ENCODE data around the gene AMT. TPM values are rescaled to one million over a fixed set of nuclear protein-coding genes. Genes with fewer than 3 reads are reported as not detected.
"Not testable (repeated sequence)": the region's sequence is repeated elsewhere in the genome, so short reads cannot be mapped to it uniquely, and the experiment has no call there.

AMT gene
- total and polyA plus RNA-seq, 2 donors from 2014 or later = 15.2 to 44.1 TPM

DNA sequence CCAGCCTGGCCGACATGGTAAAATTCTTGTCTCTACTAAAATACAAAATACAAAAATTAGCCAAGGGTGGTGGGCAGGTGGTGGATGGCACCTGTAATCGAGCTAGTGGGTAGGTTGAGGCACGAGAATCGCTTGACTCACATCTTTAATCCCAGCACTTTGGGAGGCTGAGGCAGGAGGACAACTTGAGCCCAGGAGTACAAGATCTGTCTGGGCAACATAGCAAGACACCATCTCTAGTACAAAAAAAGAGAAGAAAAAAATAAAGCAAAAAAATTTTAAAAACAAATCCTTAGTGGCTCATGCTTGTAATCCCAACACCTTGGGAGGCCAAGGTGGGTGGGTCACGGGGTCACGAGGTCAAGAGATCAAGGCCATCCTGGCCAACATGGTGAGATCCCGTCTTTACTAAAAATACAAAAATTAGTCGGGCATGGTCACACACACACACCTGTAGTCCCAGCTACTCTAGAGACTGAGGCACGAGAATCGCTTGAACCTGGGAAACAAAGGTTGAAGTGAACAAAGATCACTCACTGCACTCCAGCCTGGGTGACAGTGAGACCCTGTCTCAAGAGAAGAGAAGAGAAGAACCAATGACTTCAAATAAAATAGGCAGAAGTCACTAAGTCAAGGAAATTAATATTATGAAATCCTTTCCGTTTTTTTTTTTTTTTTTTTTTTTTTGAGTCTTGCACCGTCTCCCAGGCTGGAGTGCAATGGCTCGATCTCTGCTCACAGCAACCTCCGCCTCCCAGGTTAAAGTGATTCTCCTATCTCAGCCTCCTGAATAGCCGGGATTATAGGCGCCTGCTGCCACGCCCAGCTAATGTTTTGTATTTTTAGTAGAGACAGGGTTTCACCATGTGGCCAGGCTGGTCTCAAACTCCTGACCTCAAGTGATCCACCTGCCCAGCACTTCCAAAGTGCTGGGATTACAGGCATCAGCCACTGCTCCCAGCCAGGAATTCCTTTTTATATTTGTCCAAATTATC is 15.4 kb downstream of the AMT start:
- Histone ChIP-seq H3K9ac (ENCODE audit: low read length in 3 of 3) (no peak overlapping the region), H3K9me3 (ENCODE audit: control insufficient read depth in 2 of 3, insufficient read depth in 1 of 3, low read length in 3 of 3) (no peaks in the 10 kb centered on the region), H3K27ac (ENCODE audit: low read depth in 2 of 2, low read length in 2 of 2) (no peak overlapping the region), H3K4me3 (ENCODE audit: low read length in 3 of 3) (no peak overlapping the region), H3K27me3 (ENCODE audit: control insufficient read depth, insufficient read depth, low read length) (no peaks in the 10 kb centered on the region), H3K36me3 (ENCODE audit: control insufficient read depth in 2 of 3, insufficient read depth in 3 of 3, low read length in 3 of 3) (peaks cover 0 to 2% (median 0%) of the 10 kb centered on the region in 3 donors), H3K4me1 (ENCODE audit: control insufficient read depth in 2 of 3, insufficient read depth in 2 of 3, low read depth in 1 of 3, low read length in 3 of 3) (peaks cover 0 to 9% (median 8%) of the 10 kb centered on the region in 3 donors)
- intact Hi-C loops (cut with DNase I) = no loop called here
- DNase-seq = no peak
- no peak for FAIRE-seq
- TF ChIP-seq, protein P1, sequence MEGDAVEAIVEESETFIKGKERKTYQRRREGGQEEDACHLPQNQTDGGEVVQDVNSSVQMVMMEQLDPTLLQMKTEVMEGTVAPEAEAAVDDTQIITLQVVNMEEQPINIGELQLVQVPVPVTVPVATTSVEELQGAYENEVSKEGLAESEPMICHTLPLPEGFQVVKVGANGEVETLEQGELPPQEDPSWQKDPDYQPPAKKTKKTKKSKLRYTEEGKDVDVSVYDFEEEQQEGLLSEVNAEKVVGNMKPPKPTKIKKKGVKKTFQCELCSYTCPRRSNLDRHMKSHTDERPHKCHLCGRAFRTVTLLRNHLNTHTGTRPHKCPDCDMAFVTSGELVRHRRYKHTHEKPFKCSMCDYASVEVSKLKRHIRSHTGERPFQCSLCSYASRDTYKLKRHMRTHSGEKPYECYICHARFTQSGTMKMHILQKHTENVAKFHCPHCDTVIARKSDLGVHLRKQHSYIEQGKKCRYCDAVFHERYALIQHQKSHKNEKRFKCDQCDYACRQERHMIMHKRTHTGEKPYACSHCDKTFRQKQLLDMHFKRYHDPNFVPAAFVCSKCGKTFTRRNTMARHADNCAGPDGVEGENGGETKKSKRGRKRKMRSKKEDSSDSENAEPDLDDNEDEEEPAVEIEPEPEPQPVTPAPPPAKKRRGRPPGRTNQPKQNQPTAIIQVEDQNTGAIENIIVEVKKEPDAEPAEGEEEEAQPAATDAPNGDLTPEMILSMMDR (IDR thresholded peaks at IDR 0.05; ENCODE audit: borderline replicate concordance, extremely low read depth, insufficient read depth) = no peak

DNA sequence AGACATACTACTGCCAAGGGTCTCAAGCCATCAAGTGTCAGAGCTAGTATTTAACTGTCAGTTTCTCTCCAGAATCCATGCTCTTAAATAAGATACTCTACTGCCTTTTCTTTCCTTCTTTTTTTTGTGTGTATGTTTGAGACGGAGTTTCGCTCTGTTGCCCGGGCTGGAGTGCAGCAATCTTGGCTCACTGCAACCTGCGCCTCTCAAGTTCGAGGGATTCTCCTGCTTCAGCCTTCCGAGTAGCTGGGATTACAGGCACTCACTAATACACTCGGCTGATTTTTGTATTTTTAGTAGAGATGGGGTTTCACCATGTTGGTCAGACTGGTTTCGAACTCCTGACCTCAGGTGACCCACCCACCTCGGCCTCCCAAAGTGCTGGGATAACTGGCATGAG is 16.7 kb downstream of the AMT start:
- H3K4me3 ChIP-seq (ENCODE audit: low read length in 3 of 3); FAIRE-seq; H3K9me3 ChIP-seq (ENCODE audit: control insufficient read depth in 2 of 3, insufficient read depth in 1 of 3, low read length in 3 of 3); DNase-seq; intact Hi-C loops (cut with DNase I); H3K27ac ChIP-seq (ENCODE audit: low read depth in 2 of 2, low read length in 2 of 2); H3K27me3 ChIP-seq (ENCODE audit: control insufficient read depth, insufficient read depth, low read length); H3K36me3 ChIP-seq (ENCODE audit: control insufficient read depth in 2 of 3, insufficient read depth in 3 of 3, low read length in 3 of 3); H3K9ac ChIP-seq (ENCODE audit: low read length in 3 of 3): not testable (repeated sequence)
- H3K4me1 ChIP-seq (ENCODE audit: control insufficient read depth in 2 of 3, insufficient read depth in 2 of 3, low read depth in 1 of 3, low read length in 3 of 3) = peaks cover 0 to 12% (median 8%) of the 10 kb centered on the region in 3 donors

DNA sequence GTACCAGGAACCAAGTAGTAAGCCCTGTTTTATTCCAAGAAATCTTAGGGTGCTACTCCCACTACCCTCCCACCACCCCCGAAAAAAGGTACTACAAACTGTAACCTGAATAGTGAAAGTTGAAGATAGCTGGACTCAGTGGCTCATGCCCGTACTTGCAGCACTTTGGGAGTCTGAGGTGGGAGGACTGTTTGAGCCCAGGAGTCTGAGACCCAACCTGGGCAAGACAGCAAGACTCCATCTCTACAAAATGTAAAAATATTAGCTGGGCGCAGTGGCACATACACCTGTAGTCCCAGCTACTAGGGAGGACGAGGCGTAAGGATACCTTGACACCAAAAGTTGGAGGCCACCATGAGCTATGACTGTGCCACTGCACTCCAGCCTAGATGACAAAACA is 18.4 kb downstream of the AMT start:
- Histone ChIP-seq H3K9ac (ENCODE audit: low read length in 3 of 3) (no peak overlapping the region), H3K27me3 (ENCODE audit: control insufficient read depth, insufficient read depth, low read length) (no peaks in the 10 kb centered on the region), H3K36me3 (ENCODE audit: control insufficient read depth in 2 of 3, insufficient read depth in 3 of 3, low read length in 3 of 3) (peaks cover 0 to 3% (median 0%) of the 10 kb centered on the region in 3 donors), H3K4me1 (ENCODE audit: control insufficient read depth in 2 of 3, insufficient read depth in 2 of 3, low read depth in 1 of 3, low read length in 3 of 3) (peaks cover 0 to 8% (median 0%) of the 10 kb centered on the region in 3 donors), H3K4me3 (ENCODE audit: low read length in 3 of 3) (no peak overlapping the region), H3K27ac (ENCODE audit: low read depth in 2 of 2, low read length in 2 of 2) (no peak overlapping the region), H3K9me3 (ENCODE audit: control insufficient read depth in 2 of 3, insufficient read depth in 1 of 3, low read length in 3 of 3) (no peaks in the 10 kb centered on the region)
- no peak for FAIRE-seq
- intact Hi-C loops (cut with DNase I) = no loop called here
- DNase-seq = no peak
- TF ChIP-seq, protein P1 (IDR thresholded peaks at IDR 0.05; ENCODE audit: borderline replicate concordance, extremely low read depth, insufficient read depth) = no peak

DNA sequence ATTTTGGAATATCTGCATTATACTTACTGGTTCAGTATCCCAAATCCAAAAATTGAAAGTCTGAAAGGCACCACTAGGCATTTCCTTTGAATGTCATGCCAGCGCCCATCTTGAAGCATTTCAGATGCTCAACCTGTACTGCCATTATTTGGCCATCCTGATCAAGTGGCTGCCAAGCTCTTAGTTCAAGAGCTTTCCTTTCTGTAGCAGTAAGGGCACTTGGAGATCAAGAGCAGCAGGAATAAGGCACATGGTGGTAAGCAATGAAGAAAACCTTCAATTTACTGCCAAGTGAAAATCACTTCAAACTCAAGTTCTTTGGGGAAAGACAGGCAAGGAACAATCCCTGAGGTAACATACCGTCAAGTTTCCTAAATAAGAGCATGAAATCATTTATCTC is 20.5 kb downstream of the AMT start:
- Histone ChIP-seq H3K27me3 (ENCODE audit: control insufficient read depth, insufficient read depth, low read length) (no peaks in the 10 kb centered on the region), H3K9ac (ENCODE audit: low read length in 3 of 3) (no peak overlapping the region), H3K9me3 (ENCODE audit: control insufficient read depth in 2 of 3, insufficient read depth in 1 of 3, low read length in 3 of 3) (no peaks in the 10 kb centered on the region), H3K27ac (ENCODE audit: low read depth in 2 of 2, low read length in 2 of 2) (no peak overlapping the region), H3K4me3 (ENCODE audit: low read length in 3 of 3) (no peak overlapping the region), H3K4me1 (ENCODE audit: control insufficient read depth in 2 of 3, insufficient read depth in 2 of 3, low read depth in 1 of 3, low read length in 3 of 3) (peaks cover 0 to 16% (median 5%) of the 10 kb centered on the region in 3 donors), H3K36me3 (ENCODE audit: control insufficient read depth in 2 of 3, insufficient read depth in 3 of 3, low read length in 3 of 3) (peaks cover 0 to 3% (median 0%) of the 10 kb centered on the region in 3 donors)
- no peak for DNase-seq
- intact Hi-C loops (cut with DNase I) = no loop called here
- TF ChIP-seq, protein P1 (IDR thresholded peaks at IDR 0.05; ENCODE audit: borderline replicate concordance, extremely low read depth, insufficient read depth) = no peak
- FAIRE-seq = no peak

Measured in kidney (tissue), 14 donors.